HG03558 (cell line): ENCODE measurements around the gene LYRM4.

ENCODE experiments used
- ATAC-seq: cut with Tn5 transposase; IDR thresholded peaks from one replicate; pipeline ENCODE4 v1.9.1; 2021; ENCODE audit warnings: moderate number of reproducible peaks; ENCODE audit not compliant: unreplicated experiment; ENCODE audit errors: extremely low read depth

The LYRM4 gene

GRCh38 chr6:5108536-5109150 lies 152.1 kb downstream of the LYRM4 start:
- ATAC-seq = no peak

- no peak for ATAC-seq
These were observed 152.7 kb downstream of the LYRM4 start for GRCh38 chr6:5108068-5108467.

- ATAC-seq = no peak
These were observed 153.4 kb downstream of the LYRM4 start for GRCh38 chr6:5107341-5107740.

GRCh38 chr6:5105146-5105545 lies 155.6 kb downstream of the LYRM4 start:
- no peak for ATAC-seq

- ATAC-seq = no peak
These were observed 156.1 kb downstream of the LYRM4 start for GRCh38 chr6:5104667-5105066.

- ATAC-seq = no peak
These were observed 157.5 kb downstream of the LYRM4 start for GRCh38 chr6:5103250-5103649.

- no peak for ATAC-seq
These were observed 158.3 kb downstream of the LYRM4 start for GRCh38 chr6:5102267-5102970.

GRCh38 chr6:5100806-5101205 lies 159.9 kb downstream of the LYRM4 start:
- no peak for ATAC-seq

- ATAC-seq = no peak
These were observed 161.2 kb downstream of the LYRM4 start for GRCh38 chr6:5099537-5099936.

- ATAC-seq = no peak
These were observed 162.1 kb downstream of the LYRM4 start for GRCh38 chr6:5098501-5099270.

- ATAC-seq = no peak
These were observed 164.3 kb downstream of the LYRM4 start for GRCh38 chr6:5096482-5096881.

- no peak for ATAC-seq
These were observed 165.5 kb downstream of the LYRM4 start for GRCh38 chr6:5095236-5095635.

GRCh38 chr6:5094327-5094726 lies 166.4 kb downstream of the LYRM4 start:
- no peak for ATAC-seq

GRCh38 chr6:5093231-5094015 lies 167.3 kb downstream of the LYRM4 start:
- ATAC-seq = no peak

GRCh38 chr6:5091210-5092069 lies 169.3 kb downstream of the LYRM4 start:
- no peak for ATAC-seq

GRCh38 chr6:5090603-5091002 lies 170.1 kb downstream of the LYRM4 start:
- no peak for ATAC-seq

GRCh38 chr6:5089481-5090438 lies 171.0 kb downstream of the LYRM4 start:
- no peak for ATAC-seq

- no peak for ATAC-seq
These were observed 172.0 kb downstream of the LYRM4 start for GRCh38 chr6:5088780-5089179.

GRCh38 chr6:5087389-5087788 lies 173.4 kb downstream of the LYRM4 start:
- no peak for ATAC-seq
